ENCODE results near the gene AKAP9.

- TF ChIP-seq POLR2A (IDR thresholded peaks at IDR 0.05; ENCODE audit: low read depth, low read length) (no peak), CTCF (IDR thresholded peaks at IDR 0.05; ENCODE audit: extremely low read depth in 1 of 2, insufficient read depth in 1 of 2, low read depth in 1 of 2, low read length in 2 of 2) (no peak), POLR2AphosphoS5 (IDR thresholded peaks at IDR 0.05; ENCODE audit: insufficient read depth, low read depth, low read length) (no peak), EZH2 (IDR thresholded peaks at IDR 0.05; ENCODE audit: borderline replicate concordance, low read depth, low read length, severe bottlenecking) (no peak), GATA2 (IDR thresholded peaks at IDR 0.05; ENCODE audit: insufficient read depth, insufficient read length, low read depth, low read length) (no peak), FOS (IDR thresholded peaks at IDR 0.05; ENCODE audit: borderline replicate concordance, insufficient read depth, low read length) (no peak), MYC (IDR thresholded peaks at IDR 0.05; ENCODE audit: low read depth, low read length) (no peak), JUN (IDR thresholded peaks at IDR 0.05; ENCODE audit: borderline replicate concordance, insufficient read depth, insufficient read length, low read depth) (no peak)
- TF ChIP-seq, protein P1, sequence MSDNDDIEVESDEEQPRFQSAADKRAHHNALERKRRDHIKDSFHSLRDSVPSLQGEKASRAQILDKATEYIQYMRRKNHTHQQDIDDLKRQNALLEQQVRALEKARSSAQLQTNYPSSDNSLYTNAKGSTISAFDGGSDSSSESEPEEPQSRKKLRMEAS (IDR thresholded peaks at IDR 0.05; ENCODE audit: insufficient read depth, insufficient read length): no peak
Observed at GRCh38 chr7:91892821-91893340, 47.8 kb upstream of the AKAP9 start.

Data from endothelial cell of umbilical vein (primary cell).